SK-N-SH treated with all-trans-retinoic acid at 6 μM for 48 hours (cell line): ENCODE measurements around the gene AOPEP.

Experiments
- ATAC-seq: fragments of 200-7000 bp; cut with Tn5 transposase; 3 replicates; pipeline ENCODE4 v1.9.1; 2020; ENCODE audit warnings: mild to moderate bottlenecking, moderate library complexity
- ARNTL ChIP-seq: fragments of 450-650 bp; formaldehyde crosslinking; IDR thresholded peaks from 2 replicates; pipeline ENCODE4 v1.5.0; 2020; ENCODE audit warnings: low read depth, mild to moderate bottlenecking, moderate library complexity, borderline replicate concordance
- BACH2 ChIP-seq: fragments of 250-450 bp; sonication (Bioruptor Pico); IDR thresholded peaks from 2 replicates; pipeline ENCODE4 v1.9.0; 2021; ENCODE audit warnings: mild to moderate bottlenecking, borderline replicate concordance
- CREB5 ChIP-seq: fragments of 250-450 bp; sonication (Bioruptor Pico); IDR thresholded peaks from 2 replicates; pipeline ENCODE4 v1.5.1; 2020; ENCODE audit warnings: low read depth, mild to moderate bottlenecking, moderate library complexity
- CSDC2 ChIP-seq: fragments of 250-450 bp; sonication (Bioruptor Pico); IDR thresholded peaks from 2 replicates; pipeline ENCODE4 v1.5.0; 2020; ENCODE audit warnings: mild to moderate bottlenecking, moderate library complexity
- CSRNP3 ChIP-seq: fragments of 250-450 bp; sonication (Bioruptor Pico); IDR thresholded peaks from 2 replicates; pipeline ENCODE4 v1.5.1; 2021; ENCODE audit warnings: mild to moderate bottlenecking, moderate library complexity
- GLIS3 ChIP-seq: fragments of 250-450 bp; sonication (Bioruptor Pico); IDR thresholded peaks from 2 replicates; pipeline ENCODE4 v1.5.0; 2020; ENCODE audit warnings: mild to moderate bottlenecking, moderate library complexity
- ISL1 ChIP-seq: fragments of 250-450 bp; sonication (Bioruptor Pico); IDR thresholded peaks from 2 replicates; pipeline ENCODE4 v2.1.2; 2022; ENCODE audit warnings: mild to moderate bottlenecking, moderate library complexity
- OSR1 ChIP-seq: fragments of 250-450 bp; sonication (Bioruptor Pico); IDR thresholded peaks from 2 replicates; pipeline ENCODE4 v1.8.0; 2022; ENCODE audit warnings: moderate library complexity, mild to moderate bottlenecking, inconsistent platforms
- PPARA ChIP-seq: fragments of 250-450 bp; sonication (Bioruptor Pico); IDR thresholded peaks from 2 replicates; pipeline ENCODE4 v1.5.0; 2020; ENCODE audit warnings: mild to moderate bottlenecking, borderline replicate concordance
- SNAI2 ChIP-seq: fragments of 250-450 bp; sonication (Bioruptor Pico); IDR thresholded peaks from 2 replicates; pipeline ENCODE4 v1.5.0; 2020; ENCODE audit warnings: mild to moderate bottlenecking, moderate library complexity
- TCF4 ChIP-seq: fragments of 250-450 bp; sonication (Bioruptor Pico); IDR thresholded peaks from 2 replicates; pipeline ENCODE4 v1.8.0; 2021; ENCODE audit warnings: mild to moderate bottlenecking, moderate library complexity, borderline replicate concordance
- TOX ChIP-seq: fragments of 250-450 bp; sonication (Bioruptor Pico); IDR thresholded peaks from 2 replicates; pipeline ENCODE4 v1.8.0; 2021; ENCODE audit warnings: mild to moderate bottlenecking, moderate library complexity, borderline replicate concordance
- TSHZ2 ChIP-seq: fragments of 250-450 bp; sonication (Bioruptor Pico); IDR thresholded peaks from 2 replicates; pipeline ENCODE4 v1.5.0; 2020; ENCODE audit warnings: mild to moderate bottlenecking, moderate library complexity
- ZC3H10 ChIP-seq: fragments of 250-450 bp; sonication (Bioruptor Pico); IDR thresholded peaks from 2 replicates; pipeline ENCODE4 v1.5.1; 2021; ENCODE audit warnings: mild to moderate bottlenecking, moderate library complexity
- ZFP30 ChIP-seq: fragments of 450-650 bp; formaldehyde crosslinking; IDR thresholded peaks from 2 replicates; pipeline ENCODE4 v1.5.0; 2022; ENCODE audit warnings: mild to moderate bottlenecking, moderate library complexity
- ZNF565 ChIP-seq: fragments of 450-650 bp; formaldehyde crosslinking; conservative IDR thresholded peaks from 2 replicates; pipeline ENCODE4 v1.5.0; 2020; ENCODE audit warnings: low read depth, mild to moderate bottlenecking, moderate library complexity
- ZNF70 ChIP-seq: fragments of 450-650 bp; formaldehyde crosslinking; IDR thresholded peaks from 2 replicates; pipeline ENCODE4 v1.5.0; 2020; ENCODE audit warnings: mild to moderate bottlenecking, moderate library complexity
- ZNF8 ChIP-seq: fragments of 450-650 bp; formaldehyde crosslinking; IDR thresholded peaks from 2 replicates; pipeline ENCODE4 v1.5.0; 2020; ENCODE audit warnings: mild to moderate bottlenecking, moderate library complexity
- TF ChIP-seq, protein P1 (sequence below): fragments of 250-450 bp; sonication (Bioruptor Pico); IDR thresholded peaks from 2 replicates; pipeline ENCODE4 v1.8.0; 2021; ENCODE audit warnings: low read depth, mild to moderate bottlenecking, moderate library complexity, borderline replicate concordance
- TF ChIP-seq, protein P2 (sequence below): fragments of 250-450 bp; sonication (Bioruptor Pico); IDR thresholded peaks from 2 replicates; pipeline ENCODE4 v1.8.0; 2020; ENCODE audit warnings: mild to moderate bottlenecking, moderate library complexity, borderline replicate concordance

Gene AOPEP

GRCh38 chr9:94736759-94737158 lies 10.3 kb downstream of the AOPEP start:
- ATAC-seq: no peak
- TF ChIP-seq ZNF70 (no peak), CSRNP3 (CRISPR knock-in tag) (no peak)

DNA sequence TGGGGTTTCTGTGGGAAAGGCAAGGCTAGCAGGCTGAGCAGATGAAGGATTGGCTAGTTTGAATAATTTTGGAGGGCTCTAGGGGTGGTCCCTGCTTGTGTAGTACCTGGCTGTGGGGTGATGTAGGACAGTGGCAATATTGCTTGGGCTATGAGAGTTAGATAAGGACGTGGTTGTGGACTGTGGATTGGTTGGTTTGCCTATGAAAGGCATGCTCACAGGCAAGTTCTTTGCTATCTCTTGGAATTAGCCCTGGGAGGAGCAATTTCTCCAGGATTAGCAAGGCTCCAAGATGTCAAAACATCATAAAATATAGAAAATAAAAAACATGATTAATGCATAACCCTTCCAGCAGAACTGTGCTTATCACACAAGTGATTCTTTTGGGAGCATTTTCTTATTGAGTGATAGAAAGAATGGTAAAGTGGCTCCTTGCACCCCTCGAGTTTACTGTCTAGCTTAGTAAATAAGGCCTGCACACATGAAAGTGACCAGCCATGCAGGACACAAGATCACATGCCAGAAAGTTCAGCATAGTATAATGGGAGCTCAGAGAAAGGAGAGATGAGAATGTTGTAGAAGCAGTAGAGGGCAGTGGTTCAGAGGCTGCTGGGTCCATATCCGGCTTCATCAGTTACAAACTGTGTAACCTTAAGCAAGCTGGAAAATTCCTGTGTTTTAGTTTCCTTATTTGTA lies 13.8 kb downstream of the AOPEP start:
- no peak for ATAC-seq
- TF ChIP-seq ZC3H10 (CRISPR knock-in tag) (no peak), PPARA (no peak), ZNF8 (CRISPR knock-in tag) (no peak), TCF4 (no peak), TOX (CRISPR knock-in tag) (no peak)
- TF ChIP-seq, protein P1, sequence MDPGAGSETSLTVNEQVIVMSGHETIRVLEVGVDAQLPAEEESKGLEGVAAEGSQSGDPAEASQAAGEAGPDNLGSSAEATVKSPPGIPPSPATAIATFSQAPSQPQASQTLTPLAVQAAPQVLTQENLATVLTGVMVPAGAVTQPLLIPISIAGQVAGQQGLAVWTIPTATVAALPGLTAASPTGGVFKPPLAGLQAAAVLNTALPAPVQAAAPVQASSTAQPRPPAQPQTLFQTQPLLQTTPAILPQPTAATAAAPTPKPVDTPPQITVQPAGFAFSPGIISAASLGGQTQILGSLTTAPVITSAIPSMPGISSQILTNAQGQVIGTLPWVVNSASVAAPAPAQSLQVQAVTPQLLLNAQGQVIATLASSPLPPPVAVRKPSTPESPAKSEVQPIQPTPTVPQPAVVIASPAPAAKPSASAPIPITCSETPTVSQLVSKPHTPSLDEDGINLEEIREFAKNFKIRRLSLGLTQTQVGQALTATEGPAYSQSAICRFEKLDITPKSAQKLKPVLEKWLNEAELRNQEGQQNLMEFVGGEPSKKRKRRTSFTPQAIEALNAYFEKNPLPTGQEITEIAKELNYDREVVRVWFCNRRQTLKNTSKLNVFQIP (CRISPR knock-in tag): no peak

DNA sequence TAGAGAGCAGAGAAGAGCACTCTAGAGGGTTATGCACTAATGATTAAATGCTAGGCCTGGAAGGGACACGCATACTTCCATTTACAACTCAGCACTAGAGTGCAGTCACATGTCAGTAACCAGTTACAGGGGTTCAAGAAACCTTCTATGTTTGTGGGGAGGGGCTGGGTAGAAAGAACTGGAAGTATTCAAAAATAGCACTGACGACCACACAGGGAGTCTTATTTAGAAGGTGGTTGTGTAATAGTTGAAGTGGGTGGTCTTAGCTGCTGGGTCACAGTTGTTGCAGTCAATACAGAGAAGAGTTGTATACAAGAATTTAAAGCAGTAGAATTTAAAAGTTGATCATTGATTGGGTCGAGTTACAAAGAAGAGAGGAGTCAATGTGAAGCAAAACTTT lies 15.4 kb downstream of the AOPEP start:
- no peak for ATAC-seq
- no peak for TF ChIP-seq GLIS3 (CRISPR knock-in tag)
- TF ChIP-seq BACH2 (CRISPR knock-in tag): no peak
- TF ChIP-seq ARNTL (CRISPR knock-in tag): no peak
- TF ChIP-seq CREB5 (CRISPR knock-in tag): no peak
- no peak for TF ChIP-seq ZFP30 (CRISPR knock-in tag)
- TF ChIP-seq PPARA: no peak
- no peak for TF ChIP-seq CSDC2 (CRISPR knock-in tag)
- TF ChIP-seq ZC3H10 (CRISPR knock-in tag): no peak
- TF ChIP-seq OSR1 (CRISPR knock-in tag): no peak
- TF ChIP-seq ISL1 (CRISPR knock-in tag): no peak
- no peak for TF ChIP-seq ZNF70
- TF ChIP-seq SNAI2 (CRISPR knock-in tag): no peak
- TF ChIP-seq, protein P2, sequence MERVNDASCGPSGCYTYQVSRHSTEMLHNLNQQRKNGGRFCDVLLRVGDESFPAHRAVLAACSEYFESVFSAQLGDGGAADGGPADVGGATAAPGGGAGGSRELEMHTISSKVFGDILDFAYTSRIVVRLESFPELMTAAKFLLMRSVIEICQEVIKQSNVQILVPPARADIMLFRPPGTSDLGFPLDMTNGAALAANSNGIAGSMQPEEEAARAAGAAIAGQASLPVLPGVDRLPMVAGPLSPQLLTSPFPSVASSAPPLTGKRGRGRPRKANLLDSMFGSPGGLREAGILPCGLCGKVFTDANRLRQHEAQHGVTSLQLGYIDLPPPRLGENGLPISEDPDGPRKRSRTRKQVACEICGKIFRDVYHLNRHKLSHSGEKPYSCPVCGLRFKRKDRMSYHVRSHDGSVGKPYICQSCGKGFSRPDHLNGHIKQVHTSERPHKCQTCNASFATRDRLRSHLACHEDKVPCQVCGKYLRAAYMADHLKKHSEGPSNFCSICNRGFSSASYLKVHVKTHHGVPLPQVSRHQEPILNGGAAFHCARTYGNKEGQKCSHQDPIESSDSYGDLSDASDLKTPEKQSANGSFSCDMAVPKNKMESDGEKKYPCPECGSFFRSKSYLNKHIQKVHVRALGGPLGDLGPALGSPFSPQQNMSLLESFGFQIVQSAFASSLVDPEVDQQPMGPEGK (CRISPR knock-in tag): no peak
- no peak for TF ChIP-seq CSRNP3 (CRISPR knock-in tag)
- TF ChIP-seq ZNF565 (CRISPR knock-in tag): no peak

DNA sequence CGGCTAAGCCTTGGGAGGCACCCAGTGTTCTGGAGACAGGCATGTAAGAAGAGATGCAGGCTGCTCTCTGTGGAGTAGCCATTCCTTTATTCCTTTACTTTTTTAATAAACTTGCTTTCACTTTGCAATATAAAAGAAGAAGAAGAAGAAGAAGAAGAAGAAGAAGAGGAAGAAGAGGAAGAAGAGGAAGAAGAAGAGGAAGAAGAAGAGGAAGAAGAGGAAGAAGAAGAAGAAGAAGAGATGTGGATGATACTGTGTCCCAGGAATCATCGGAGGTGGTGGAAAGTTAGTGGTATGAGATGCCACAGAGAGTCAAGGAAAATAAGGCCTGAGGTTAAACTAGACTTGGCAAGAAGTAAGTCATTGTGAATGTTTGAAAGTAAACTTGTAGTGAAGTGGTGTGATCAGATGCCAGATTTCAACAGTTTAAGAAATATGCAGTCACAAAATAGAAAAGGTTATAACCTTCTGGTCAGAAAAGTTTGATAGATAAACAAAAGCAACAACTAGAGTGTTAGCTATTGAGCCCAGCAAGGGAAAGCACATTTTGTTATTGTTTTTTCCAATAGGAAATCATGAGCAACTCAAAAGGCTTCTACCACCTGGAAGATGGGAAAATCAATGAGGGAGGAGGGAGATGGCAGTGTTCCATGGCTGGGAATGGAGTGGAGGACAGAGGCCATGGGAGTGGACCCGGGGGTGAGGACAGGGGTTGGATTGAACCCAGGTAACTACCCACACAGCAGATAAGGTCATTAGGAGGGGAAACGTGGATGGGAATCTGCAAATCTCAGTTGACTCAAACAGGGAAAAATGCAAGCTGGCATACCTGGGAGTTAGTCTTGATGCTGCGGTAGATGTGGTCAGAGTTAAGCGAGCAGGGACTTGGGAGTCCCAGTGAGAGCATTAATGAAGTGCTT lies 16.8 kb downstream of the AOPEP start:
- ATAC-seq: no peak
- TF ChIP-seq BACH2 (CRISPR knock-in tag) (no peak), ZNF70 (no peak), ZFP30 (CRISPR knock-in tag) (no peak), TSHZ2 (CRISPR knock-in tag) (no peak), SNAI2 (CRISPR knock-in tag) (no peak), ZNF565 (CRISPR knock-in tag) (no peak)
- TF ChIP-seq, protein P1 (CRISPR knock-in tag): no peak
